Esophagus (tissue), 2 donors: ENCODE measurements around the gene C19orf25. TPM values are rescaled to one million over a fixed set of nuclear protein-coding genes. Genes with fewer than 3 reads are reported as not detected.
A peak's percentile ranks its signal among the peaks of the same experiment; 100 is the strongest.
"Not testable (repeated sequence)": the region's sequence is repeated elsewhere in the genome, so short reads cannot be mapped to it uniquely, and the experiment has no call there.

ENCODE experiments used
- H3K27ac ChIP-seq, 2 donors: one replicate each; pipeline ENCODE4 v1.5.1; 2013; ENCODE audit warnings: low read depth in 2 of 2, mild to moderate bottlenecking in 2 of 2, inconsistent platforms in 1 of 2, low read length in 1 of 2, moderate library complexity in 1 of 2
- H3K27me3 ChIP-seq, 2 donors: one replicate each; pipeline ENCODE4 v1.6.1; 2013; ENCODE audit warnings: low read length in 2 of 2, control low read depth in 1 of 2, mild to moderate bottlenecking in 1 of 2; ENCODE audit not compliant: insufficient read depth in 2 of 2, control insufficient read depth in 1 of 2
- H3K36me3 ChIP-seq, 2 donors: one replicate each; pipeline ENCODE4 v1.6.1; 2013; ENCODE audit warnings: low read length in 1 of 2; ENCODE audit not compliant: control insufficient read depth in 2 of 2, insufficient read depth in 2 of 2
- H3K4me1 ChIP-seq, 2 donors: one replicate each; pipeline ENCODE4 v1.6.1; 2013; ENCODE audit warnings: low read length in 1 of 2; ENCODE audit not compliant: control insufficient read depth in 2 of 2, insufficient read depth in 2 of 2
- H3K4me3 ChIP-seq, 2 donors: one replicate each; pipeline ENCODE4 v1.5.1; 2013; ENCODE audit warnings: low read length in 2 of 2, mild to moderate bottlenecking in 2 of 2, low read depth in 1 of 2, moderate library complexity in 1 of 2
- H3K9me3 ChIP-seq, 2 donors: one replicate each; pipeline ENCODE4 v1.6.1; 2013; ENCODE audit warnings: mild to moderate bottlenecking in 2 of 2, low read depth in 1 of 2, low read length in 1 of 2, moderate library complexity in 1 of 2; ENCODE audit not compliant: control insufficient read depth in 2 of 2, insufficient read depth in 1 of 2
- WGBS, 2 donors: extraction: QIAGEN DNeasy Blood & Tissue Kit; methylation state at CpG; one replicate each; pipeline ENCODE4 v1.1.7; 2013; 5-methylcytosine and 5-hydroxymethylcytosine counted together
- polyA plus RNA-seq, 2 donors: library from polyadenylated mRNA; stranded (reverse); fragments of 200-250 nt; gene quantifications; one replicate each; pipeline ENCODE4 v1.2.3, GENCODE V29; 2013
- donor health status: healthy with polysubstance abuse.
- donor health status: Bipolar disorder and iron deficiency.

The C19orf25 gene
- polyA plus RNA-seq, 2 donors, result 17.8 to 28.1 TPM

GRCh38 chr19:1441677-1442438 is 37.2 kb downstream of the C19orf25 start:
- H3K9me3 ChIP-seq, result no peaks in the 10 kb centered on the region
- H3K27ac ChIP-seq, result no peak overlapping the region
- H3K36me3 ChIP-seq, result peaks cover 4 to 25% of the 10 kb centered on the region in 2 donors
- peaks cover 7 to 13% of the 10 kb centered on the region in 2 donors for H3K4me1 ChIP-seq
- H3K27me3 ChIP-seq, result peaks cover 0 to 8% of the 10 kb centered on the region in 2 donors
- H3K4me3 ChIP-seq, result no peak overlapping the region
- WGBS, 2 donors, result 80 to 86% methylated on average over 25 of the region's 25 CpGs

- peaks cover 4 to 25% of the 10 kb centered on the region in 2 donors for H3K36me3 ChIP-seq
- 88 to 89% methylated on average over 9 of the region's 9 CpGs for WGBS, 2 donors
- peaks cover 7 to 11% of the 10 kb centered on the region in 2 donors for H3K4me1 ChIP-seq
Observed at GRCh38 chr19:1441022-1441426, 38.0 kb downstream of the C19orf25 start.

GRCh38 chr19:1440418-1440801 is 38.6 kb downstream of the C19orf25 start:
- H3K9me3 ChIP-seq, result no peaks in the 10 kb centered on the region
- no peaks in the 10 kb centered on the region for H3K27me3 ChIP-seq
- H3K4me1 ChIP-seq, result peaks cover 7 to 11% of the 10 kb centered on the region in 2 donors
- peaks cover 4 to 29% of the 10 kb centered on the region in 2 donors for H3K36me3 ChIP-seq
- WGBS, 2 donors, result 84 to 86% methylated on average over 14 to 15 of the region's 15 CpGs
- H3K4me3 ChIP-seq, result no peak overlapping the region
- no peak overlapping the region for H3K27ac ChIP-seq

More at GRCh38 chr19:1441022-1441426, 38.0 kb downstream of the C19orf25 start:
- Histone ChIP-seq H3K27ac (no peak overlapping the region), H3K4me3 (no peak overlapping the region), H3K27me3 (peaks cover 0 to 2% of the 10 kb centered on the region in 2 donors), H3K9me3 (no peaks in the 10 kb centered on the region)

- H3K27ac ChIP-seq, H3K9me3 ChIP-seq, H3K27me3 ChIP-seq: not testable (repeated sequence)
- H3K4me3 ChIP-seq, result peak overlapping the region; percentile 93 to 94
- H3K4me1 ChIP-seq, result peaks cover 7 to 11% of the 10 kb centered on the region in 2 donors
- WGBS, 2 donors, result 70 to 77% methylated on average over 57 of the region's 57 CpGs
- peaks cover 4 to 30% of the 10 kb centered on the region in 2 donors for H3K36me3 ChIP-seq
Observed at GRCh38 chr19:1439525-1440417, 39.2 kb downstream of the C19orf25 start.

- WGBS, 2 donors, result 1 to 2% methylated on average over 26 of the region's 26 CpGs
- H3K4me3 ChIP-seq, result peak overlapping the region; percentile 93 to 94
- no peaks in the 10 kb centered on the region for H3K27me3 ChIP-seq
- H3K4me1 ChIP-seq, result peaks cover 7 to 11% of the 10 kb centered on the region in 2 donors
- no peaks in the 10 kb centered on the region for H3K9me3 ChIP-seq
- peaks cover 9 to 38% of the 10 kb centered on the region in 2 donors for H3K36me3 ChIP-seq
- H3K27ac ChIP-seq, result peak overlapping the region; percentile 86 to 91
Observed at GRCh38 chr19:1438933-1439354, 40.1 kb downstream of the C19orf25 start.

GRCh38 chr19:1438035-1438932 is 40.7 kb downstream of the C19orf25 start, which contains the start of gene RPS15:
TSS of gene RPS15 (plus strand) at chr19:1438396. CDS start at chr19:1438426, 30 bp downstream.
- Histone ChIP-seq H3K4me1 (peaks cover 7 to 11% of the 10 kb centered on the region in 2 donors), H3K27me3 (no peaks in the 10 kb centered on the region), H3K9me3 (no peaks in the 10 kb centered on the region), H3K36me3 (peaks cover 10 to 44% of the 10 kb centered on the region in 2 donors), H3K27ac (peak within 1 kb of the TSS; percentile 86 to 91), H3K4me3 (peak within 1 kb of the TSS; percentile 93 to 94)
- WGBS, 2 donors, result 1% methylated on average over 95 to 100 of the region's 100 CpGs

- Histone ChIP-seq H3K9me3 (no peaks in the 10 kb centered on the region), H3K4me3 (no peak overlapping the region), H3K36me3 (peaks cover 10 to 51% of the 10 kb centered on the region in 2 donors), H3K27ac (peak overlapping the region in 1 of 2 donors; percentile 51), H3K4me1 (peaks cover 7 to 11% of the 10 kb centered on the region in 2 donors), H3K27me3 (no peaks in the 10 kb centered on the region)
- 44 to 50% methylated on average over 8 of the region's 8 CpGs for WGBS, 2 donors
Observed at GRCh38 chr19:1437609-1438008, 41.4 kb downstream of the C19orf25 start.

- H3K27me3 ChIP-seq, result no peaks in the 10 kb centered on the region
- no peak overlapping the region for H3K4me3 ChIP-seq
- H3K4me1 ChIP-seq, result peaks cover 6 to 11% of the 10 kb centered on the region in 2 donors
- no peaks in the 10 kb centered on the region for H3K9me3 ChIP-seq
- peaks cover 8 to 48% of the 10 kb centered on the region in 2 donors for H3K36me3 ChIP-seq
- no peak overlapping the region for H3K27ac ChIP-seq
- 84 to 88% methylated on average over 21 of the region's 21 CpGs for WGBS, 2 donors
Observed at GRCh38 chr19:1435378-1435989, 43.5 kb downstream of the C19orf25 start.
